ENCODE measurements around the gene PDS5A. TPM values are rescaled to one million over a fixed set of nuclear protein-coding genes. Genes with fewer than 3 reads are reported as not detected.
A peak's percentile ranks its signal among the peaks of the same experiment; 100 is the strongest.
"Not testable (repeated sequence)": the region's sequence is repeated elsewhere in the genome, so short reads cannot be mapped to it uniquely, and the experiment has no call there.

PDS5A gene
- total RNA-seq, 1 donor from 2014 or later: 53.3 TPM

- no peak for DNase-seq (ENCODE audit: low spot score)
- no peaks in the 10 kb centered on the region for H3K9me3 Mint-ChIP-seq (ENCODE audit: low read depth)
- H3K36me3 Mint-ChIP-seq (ENCODE audit: low read depth): peaks cover 4% of the 10 kb centered on the region
These were observed 1.2 kb upstream of the PDS5A start for GRCh38 chr4:39978904-39979303.

DNA sequence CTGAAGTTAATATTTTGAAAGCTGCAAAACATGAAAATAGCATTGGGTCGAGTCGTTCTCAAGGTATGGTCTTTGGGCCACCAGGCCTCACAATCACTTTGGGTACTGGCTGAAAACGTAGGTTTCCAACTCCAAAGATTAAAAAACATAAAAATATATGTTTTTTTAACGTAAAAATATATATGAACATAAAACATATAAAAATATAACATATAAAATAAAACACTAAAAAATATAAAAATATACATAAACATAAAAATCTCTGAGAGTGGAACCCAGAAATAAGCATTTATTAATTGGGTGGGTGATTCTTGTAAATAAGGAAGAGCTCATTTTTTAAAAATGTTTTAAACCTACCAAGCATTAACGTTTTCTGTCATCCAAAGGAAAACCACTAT is 666 bp upstream of the PDS5A start:
- H3K27me3 Mint-ChIP-seq (ENCODE audit: low read depth): no peaks in the 10 kb centered on the region
- H3K36me3 Mint-ChIP-seq (ENCODE audit: low read depth): peaks cover 7% of the 10 kb centered on the region
- H3K4me3 Mint-ChIP-seq (ENCODE audit: unreplicated experiment): peak overlapping the region; percentile 79
- DNase-seq (ENCODE audit: low spot score): no peak
- H3K9me3 Mint-ChIP-seq (ENCODE audit: low read depth): no peaks in the 10 kb centered on the region
- H3K4me1 Mint-ChIP-seq (ENCODE audit: low read depth): peaks cover 26% of the 10 kb centered on the region
- TF ChIP-seq, protein P1, sequence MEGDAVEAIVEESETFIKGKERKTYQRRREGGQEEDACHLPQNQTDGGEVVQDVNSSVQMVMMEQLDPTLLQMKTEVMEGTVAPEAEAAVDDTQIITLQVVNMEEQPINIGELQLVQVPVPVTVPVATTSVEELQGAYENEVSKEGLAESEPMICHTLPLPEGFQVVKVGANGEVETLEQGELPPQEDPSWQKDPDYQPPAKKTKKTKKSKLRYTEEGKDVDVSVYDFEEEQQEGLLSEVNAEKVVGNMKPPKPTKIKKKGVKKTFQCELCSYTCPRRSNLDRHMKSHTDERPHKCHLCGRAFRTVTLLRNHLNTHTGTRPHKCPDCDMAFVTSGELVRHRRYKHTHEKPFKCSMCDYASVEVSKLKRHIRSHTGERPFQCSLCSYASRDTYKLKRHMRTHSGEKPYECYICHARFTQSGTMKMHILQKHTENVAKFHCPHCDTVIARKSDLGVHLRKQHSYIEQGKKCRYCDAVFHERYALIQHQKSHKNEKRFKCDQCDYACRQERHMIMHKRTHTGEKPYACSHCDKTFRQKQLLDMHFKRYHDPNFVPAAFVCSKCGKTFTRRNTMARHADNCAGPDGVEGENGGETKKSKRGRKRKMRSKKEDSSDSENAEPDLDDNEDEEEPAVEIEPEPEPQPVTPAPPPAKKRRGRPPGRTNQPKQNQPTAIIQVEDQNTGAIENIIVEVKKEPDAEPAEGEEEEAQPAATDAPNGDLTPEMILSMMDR (IDR thresholded peaks at IDR 0.05): no peak
- peak overlapping the region; percentile 94 for H3K27ac Mint-ChIP-seq (ENCODE audit: unreplicated experiment)

More at GRCh38 chr4:39978904-39979303, 1.2 kb upstream of the PDS5A start:
- TF ChIP-seq, protein P1 (IDR thresholded peaks at IDR 0.05): no peak
- Mint-ChIP-seq H3K4me1 (ENCODE audit: low read depth) (peaks cover 23% of the 10 kb centered on the region), H3K27ac (ENCODE audit: unreplicated experiment) (no peak overlapping the region), H3K4me3 (ENCODE audit: unreplicated experiment) (peak overlapping the region; percentile 9), H3K27me3 (ENCODE audit: low read depth) (no peaks in the 10 kb centered on the region)

DNA sequence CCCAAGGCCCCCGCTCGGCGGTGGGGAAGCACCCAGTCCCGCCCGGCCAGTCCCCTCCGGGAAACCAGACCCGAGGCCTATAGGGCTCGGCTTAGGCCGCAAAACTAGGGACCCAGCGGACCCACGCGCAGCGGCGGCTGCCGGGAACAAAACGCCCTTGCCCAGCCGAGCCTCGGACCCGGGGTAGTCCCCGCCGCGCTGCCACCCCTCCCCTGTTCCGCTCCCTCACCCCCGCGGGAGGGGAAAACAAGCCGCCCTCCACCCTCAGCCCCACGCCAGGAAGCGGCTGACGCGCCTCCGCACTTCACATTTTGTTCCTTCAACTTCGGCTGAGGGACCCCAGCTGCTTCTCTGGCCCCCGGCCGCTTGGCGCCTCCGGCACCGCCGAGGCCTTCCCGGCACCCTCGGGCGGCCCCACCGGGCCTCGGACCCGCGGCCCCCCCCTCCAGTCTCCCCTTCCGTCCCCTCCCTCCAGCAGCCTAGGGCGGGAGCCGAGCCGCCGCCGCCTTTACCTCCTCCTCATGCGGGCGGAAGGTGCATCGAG is 694 bp downstream of the PDS5A start:
- peak overlapping the region; percentile 81 for H3K27ac Mint-ChIP-seq (ENCODE audit: unreplicated experiment)
- TF ChIP-seq, protein P1 (IDR thresholded peaks at IDR 0.05): no peak
- H3K4me3 Mint-ChIP-seq (ENCODE audit: unreplicated experiment): peak overlapping the region; percentile 82
- H3K9me3 Mint-ChIP-seq (ENCODE audit: low read depth): no peaks in the 10 kb centered on the region
- peaks cover 9% of the 10 kb centered on the region for H3K36me3 Mint-ChIP-seq (ENCODE audit: low read depth)
- peaks cover 31% of the 10 kb centered on the region for H3K4me1 Mint-ChIP-seq (ENCODE audit: low read depth)
- DNase-seq (ENCODE audit: low spot score): no peak
- H3K27me3 Mint-ChIP-seq (ENCODE audit: low read depth): no peaks in the 10 kb centered on the region

DNA sequence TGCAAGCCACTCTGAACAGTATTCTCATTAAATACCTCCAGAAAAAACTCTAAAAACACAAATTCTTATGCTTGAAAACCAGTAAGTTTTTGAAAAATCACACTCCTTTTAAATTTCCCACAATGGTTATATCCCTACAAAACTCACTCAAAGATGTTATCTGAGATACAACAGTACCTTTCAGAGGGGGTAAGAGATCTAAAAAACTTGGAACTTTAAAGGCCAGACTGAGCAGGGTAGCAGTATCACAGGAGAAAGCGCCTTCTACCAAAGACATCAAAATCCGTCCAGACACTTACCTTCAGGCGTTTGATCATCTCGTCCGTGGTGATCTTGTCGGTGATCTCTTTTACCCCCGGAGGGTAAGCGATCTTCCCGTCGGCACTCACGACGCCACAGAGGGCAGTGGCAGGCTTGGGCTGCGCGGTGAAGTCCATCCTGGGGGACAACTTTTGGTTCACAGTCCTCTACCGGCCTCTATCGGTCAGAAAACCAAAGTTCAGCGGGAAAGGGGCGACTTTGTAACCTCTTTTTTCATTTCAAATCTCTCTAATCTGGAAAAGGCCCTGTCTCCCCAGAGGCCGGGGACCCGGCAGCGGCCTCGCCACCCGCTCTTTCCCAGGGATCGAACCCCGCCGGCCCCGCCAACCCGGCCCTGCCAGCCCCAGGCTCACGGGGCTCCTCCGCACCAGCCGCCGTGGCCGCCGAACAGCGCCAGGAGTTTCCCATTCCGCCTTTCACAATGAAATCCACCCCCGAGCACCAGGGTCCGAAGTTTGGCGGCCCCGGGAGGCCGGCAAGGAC is 1.4 kb downstream of the PDS5A start:
- Mint-ChIP-seq H3K9me3 (ENCODE audit: low read depth) (no peaks in the 10 kb centered on the region), H3K27ac (ENCODE audit: unreplicated experiment) (peak overlapping the region; percentile 93), H3K4me3 (ENCODE audit: unreplicated experiment) (peak overlapping the region; percentile 82), H3K27me3 (ENCODE audit: low read depth) (no peaks in the 10 kb centered on the region), H3K4me1 (ENCODE audit: low read depth) (peaks cover 31% of the 10 kb centered on the region), H3K36me3 (ENCODE audit: low read depth) (peaks cover 9% of the 10 kb centered on the region)
- TF ChIP-seq, protein P1 (IDR thresholded peaks at IDR 0.05): peak; percentile 94
- DNase-seq (ENCODE audit: low spot score): no peak

GRCh38 chr4:39975488-39976089 is 2.1 kb downstream of the PDS5A start:
- Mint-ChIP-seq H3K9me3 (ENCODE audit: low read depth) (no peaks in the 10 kb centered on the region), H3K27me3 (ENCODE audit: low read depth) (no peaks in the 10 kb centered on the region), H3K27ac (ENCODE audit: unreplicated experiment) (peak overlapping the region; percentile 27), H3K4me1 (ENCODE audit: low read depth) (peaks cover 37% of the 10 kb centered on the region), H3K36me3 (ENCODE audit: low read depth) (peaks cover 9% of the 10 kb centered on the region), H3K4me3 (ENCODE audit: unreplicated experiment) (peak overlapping the region; percentile 82)
- TF ChIP-seq, protein P1 (IDR thresholded peaks at IDR 0.05): no peak
- DNase-seq (ENCODE audit: low spot score): no peak

GRCh38 chr4:39973052-39973451 is 4.7 kb downstream of the PDS5A start:
- not testable (repeated sequence) for H3K9me3 Mint-ChIP-seq (ENCODE audit: low read depth); H3K27me3 Mint-ChIP-seq (ENCODE audit: low read depth); H3K36me3 Mint-ChIP-seq (ENCODE audit: low read depth); H3K27ac Mint-ChIP-seq (ENCODE audit: unreplicated experiment); H3K4me3 Mint-ChIP-seq (ENCODE audit: unreplicated experiment); DNase-seq (ENCODE audit: low spot score)
- H3K4me1 Mint-ChIP-seq (ENCODE audit: low read depth): peaks cover 45% of the 10 kb centered on the region
